OCI-LY7 (cell line): ENCODE data around the gene PDE8B. TPM values are rescaled to one million over a fixed set of nuclear protein-coding genes. Genes with fewer than 3 reads are reported as not detected.

ENCODE experiments used
- BruUV-seq: library from RNA; stranded (reverse); fragments of 400-500 nt; replicated peaks from 2 replicates; lab custom pipeline; 2021; lab: Mats Ljungman, UMichigan
- CTCF ChIA-PET: fragments of 300-600 bp; sonication (Branson Sonifier 250); formaldehyde crosslinking; loops from one replicate; lab custom pipeline; 2022; ENCODE audit warnings: antibody characterized with exemption; ENCODE audit not compliant: unreplicated experiment; lab: Charles Lee
- POLR2A ChIA-PET: fragments of 300-600 bp; sonication (Branson Sonifier 250); formaldehyde crosslinking; loops from one replicate; lab custom pipeline; 2022; ENCODE audit warnings: antibody characterized with exemption; lab: Charles Lee
- DNase-seq: peaks from one replicate; pipeline ENCODE4 v3.0.0-alpha.2; 2015; ENCODE audit warnings: low spot score
- H2AFZ ChIP-seq: fragments of 200-600 bp; sonication (generic), shearing (Covaris generic); 2 replicates; pipeline ENCODE4 v1.6.1; 2014; ENCODE audit warnings: mild to moderate bottlenecking, antibody characterized with exemption, low read length, moderate library complexity
- H3K27ac ChIP-seq: fragments of 200-600 bp; sonication (generic); 2 replicates; pipeline ENCODE4 v1.5.1; 2014; ENCODE audit warnings: mixed run types, low read depth, mild to moderate bottlenecking, moderate library complexity, low read length, inconsistent platforms; ENCODE audit not compliant: poor library complexity, severe bottlenecking
- H3K36me3 ChIP-seq: fragments of 200-600 bp; sonication (generic); 2 replicates; pipeline ENCODE4 v1.6.1; 2014; ENCODE audit warnings: mild to moderate bottlenecking, antibody characterized with exemption, low read length, moderate library complexity, mixed read lengths; ENCODE audit not compliant: insufficient read depth
- H3K4me1 ChIP-seq: fragments of 200-600 bp; sonication (generic); 2 replicates; pipeline ENCODE4 v1.5.1; 2014; ENCODE audit warnings: mild to moderate bottlenecking, low read length; ENCODE audit not compliant: insufficient read depth, poor library complexity, severe bottlenecking
- H3K4me2 ChIP-seq: fragments of 200-600 bp; sonication (generic); 2 replicates; pipeline ENCODE4 v1.6.1; 2014; ENCODE audit warnings: mild to moderate bottlenecking, low read length
- H3K4me3 ChIP-seq: fragments of 200-600 bp; sonication (generic); 2 replicates; pipeline ENCODE4 v1.5.1; 2014; ENCODE audit warnings: mild to moderate bottlenecking, low read depth, low read length; ENCODE audit not compliant: poor library complexity, severe bottlenecking
- H3K79me2 ChIP-seq: fragments of 200-600 bp; sonication (generic); 2 replicates; pipeline ENCODE4 v1.6.1; 2016; ENCODE audit warnings: low read depth, mild to moderate bottlenecking, low read length, moderate library complexity, mixed read lengths; ENCODE audit not compliant: insufficient read depth
- H3K9me2 ChIP-seq: fragments of 200-600 bp; sonication (generic); 2 replicates; pipeline ENCODE4 v1.6.1; 2016; ENCODE audit warnings: mild to moderate bottlenecking, low read length, mixed read lengths; ENCODE audit not compliant: insufficient read depth
- H3K9me3 ChIP-seq: fragments of 200-600 bp; sonication (generic); 2 replicates; pipeline ENCODE4 v1.6.1; 2014; ENCODE audit warnings: mild to moderate bottlenecking, mixed run types, low read length, mixed read lengths
- H4K20me1 ChIP-seq: fragments of 200-600 bp; sonication (generic); 2 replicates; pipeline ENCODE4 v1.6.1; 2014; ENCODE audit warnings: mild to moderate bottlenecking, antibody characterized with exemption, low read length, moderate library complexity, mixed read lengths; ENCODE audit not compliant: insufficient read depth
- CTCF ChIP-seq: fragments of 200-600 bp; sonication (generic); conservative IDR thresholded peaks from 2 replicates; pipeline ENCODE4 v1.5.1; 2014; ENCODE audit warnings: mild to moderate bottlenecking, antibody characterized with exemption, low read length, moderate library complexity, mixed read lengths
- EZH2phosphoT487 ChIP-seq: fragments of 200-600 bp; sonication (generic); IDR thresholded peaks from 2 replicates; pipeline ENCODE4 v1.6.1; 2018; ENCODE audit warnings: low read depth, borderline replicate concordance, mild to moderate bottlenecking, mixed run types, antibody characterized with exemption, low read length, moderate library complexity, mixed read lengths
- intact Hi-C: fragments of 100-400 bp; cut with micrococcal nuclease; formaldehyde crosslinking; loops from one replicate; pipeline ENCODE4 v1.10.0; 2022; ENCODE audit not compliant: unreplicated experiment
- total RNA-seq, 2 experiments: library from RNA; depleted of rRNA in 1 of 2; stranded (reverse); fragments of >200 nt in 1 of 2; shearing (Covaris generic) in 1 of 2; gene quantifications; 2 replicates each; pipeline ENCODE4 v1.2.3, GENCODE V29; 2014 to 2022

Gene PDE8B
- total RNA-seq, 2 experiments from 2014 or later = 0.21 to 0.22 TPM

GRCh38 chr5:77176429-77176828 lies 34.1 kb upstream of the PDE8B start:
- Histone ChIP-seq H3K9me3 (no peaks in the 10 kb centered on the region), H2AFZ (no peak overlapping the region), H3K4me3 (no peak overlapping the region), H3K36me3 (no peaks in the 10 kb centered on the region), H3K27ac (no peak overlapping the region), H4K20me1 (no peaks in the 10 kb centered on the region), H3K9me2 (no peaks in the 10 kb centered on the region), H3K4me1 (no peaks in the 10 kb centered on the region), H3K79me2 (no peaks in the 10 kb centered on the region), H3K4me2 (no peak overlapping the region)
- no TSS peak for BruUV-seq
- POLR2A ChIA-PET = no interaction called here
- TF ChIP-seq EZH2phosphoT487 = no peak
- no peak for TF ChIP-seq CTCF
- no peak for DNase-seq
- intact Hi-C loops = no loop called here
- CTCF ChIA-PET = no interaction called here

- Histone ChIP-seq H3K9me2 (no peaks in the 10 kb centered on the region), H2AFZ (no peak overlapping the region), H3K4me2 (no peak overlapping the region), H4K20me1 (no peaks in the 10 kb centered on the region), H3K4me3 (no peak overlapping the region), H3K36me3 (no peaks in the 10 kb centered on the region), H3K27ac (no peak overlapping the region), H3K4me1 (no peaks in the 10 kb centered on the region), H3K79me2 (no peaks in the 10 kb centered on the region), H3K9me3 (no peaks in the 10 kb centered on the region)
- intact Hi-C loops = no loop called here
- no peak for TF ChIP-seq CTCF
- no peak for TF ChIP-seq EZH2phosphoT487
- ChIA-PET POLR2A (no interaction called here), CTCF (no interaction called here)
- no TSS peak for BruUV-seq
- no peak for DNase-seq
Observed at GRCh38 chr5:77177576-77177975, 32.9 kb upstream of the PDE8B start.

DNA sequence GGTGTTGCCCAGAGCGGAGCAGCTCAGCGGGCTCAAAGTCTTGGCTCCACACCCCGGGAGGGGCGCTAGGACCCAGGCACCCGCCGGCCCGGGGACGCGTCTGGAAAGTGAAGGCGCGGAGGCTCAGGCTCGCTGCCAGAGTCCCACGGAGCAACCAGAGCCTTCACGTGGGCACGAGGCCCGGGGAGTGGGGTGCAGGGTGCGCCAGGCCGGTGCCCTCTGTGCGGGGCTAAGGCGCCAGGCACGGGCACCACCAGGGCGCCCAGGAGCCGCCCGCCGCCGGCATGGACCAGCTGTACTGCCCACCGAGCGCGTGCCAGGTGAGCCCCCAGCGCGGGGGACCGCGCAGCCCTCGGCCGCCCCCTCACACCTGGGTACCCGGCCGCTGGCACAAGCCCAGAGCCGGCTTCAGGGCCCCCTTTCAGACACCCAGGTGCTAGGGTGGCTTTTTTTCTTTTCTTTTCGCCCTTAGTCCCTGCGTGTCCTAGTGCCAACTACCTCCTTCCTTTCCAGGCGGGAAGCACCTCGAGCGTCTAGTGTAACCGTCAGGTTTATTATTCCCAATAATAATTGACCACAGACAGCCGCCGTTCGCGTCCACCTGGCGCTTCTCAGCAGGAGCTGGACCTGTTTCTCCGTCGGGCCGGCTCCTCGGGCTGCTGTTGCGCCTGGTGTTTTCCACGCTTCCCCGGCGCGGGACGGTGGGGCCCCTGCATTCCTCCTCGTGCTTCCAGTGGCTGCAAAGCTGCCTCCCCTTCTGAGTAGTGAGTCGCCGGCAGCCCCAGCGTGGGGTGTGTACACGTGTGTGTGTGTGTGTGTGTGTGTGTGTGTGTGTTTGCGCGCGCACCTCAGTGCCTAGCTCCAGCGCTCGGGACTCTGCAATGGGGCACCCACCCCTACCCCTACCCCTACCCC lies 30.1 kb upstream of the PDE8B start:
- intact Hi-C loops = no loop called here
- POLR2A ChIA-PET = no interaction called here
- H3K79me2 ChIP-seq = no peaks in the 10 kb centered on the region
- no peaks in the 10 kb centered on the region for H3K4me1 ChIP-seq
- TF ChIP-seq EZH2phosphoT487 = no peak
- no peak for TF ChIP-seq CTCF
- no TSS peak for BruUV-seq
- CTCF ChIA-PET = no interaction called here
- no peaks in the 10 kb centered on the region for H4K20me1 ChIP-seq
- H3K27ac ChIP-seq = no peak overlapping the region
- H3K36me3 ChIP-seq = no peaks in the 10 kb centered on the region
- no peak overlapping the region for H2AFZ ChIP-seq
- no peak for DNase-seq
- no peaks in the 10 kb centered on the region for H3K9me3 ChIP-seq
- no peak overlapping the region for H3K4me2 ChIP-seq
- no peak overlapping the region for H3K4me3 ChIP-seq
- no peaks in the 10 kb centered on the region for H3K9me2 ChIP-seq
